GM18526 (cell line): Measurements from ENCODE around the gene KDM2B.

Source experiments
- POLR2A ChIP-seq: IDR thresholded peaks from 3 replicates; pipeline ENCODE4 v1.6.1; 2011; ENCODE audit not compliant: insufficient read length; ENCODE audit errors: extremely low read depth

The KDM2B gene

DNA sequence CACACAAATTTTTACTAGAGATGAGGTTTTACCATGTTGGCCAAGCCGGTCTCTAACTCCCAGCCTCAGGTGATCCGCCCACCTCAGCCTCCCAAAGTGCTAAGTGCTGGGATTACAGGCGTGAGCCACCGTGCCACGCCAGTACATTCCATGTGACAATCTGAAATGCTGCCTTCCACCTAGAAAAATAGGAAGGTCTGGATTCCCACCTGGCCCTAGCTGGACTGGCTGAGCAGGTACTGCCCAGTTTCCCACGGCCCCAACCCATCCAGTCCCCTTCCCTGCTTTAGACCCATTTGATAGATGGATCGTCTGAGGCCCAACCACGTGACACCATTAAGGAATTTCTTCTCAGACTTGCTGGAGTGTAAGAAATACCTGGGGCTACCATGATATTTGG, 55.4 kb downstream of the KDM2B start:
- no peak for TF ChIP-seq POLR2A

DNA sequence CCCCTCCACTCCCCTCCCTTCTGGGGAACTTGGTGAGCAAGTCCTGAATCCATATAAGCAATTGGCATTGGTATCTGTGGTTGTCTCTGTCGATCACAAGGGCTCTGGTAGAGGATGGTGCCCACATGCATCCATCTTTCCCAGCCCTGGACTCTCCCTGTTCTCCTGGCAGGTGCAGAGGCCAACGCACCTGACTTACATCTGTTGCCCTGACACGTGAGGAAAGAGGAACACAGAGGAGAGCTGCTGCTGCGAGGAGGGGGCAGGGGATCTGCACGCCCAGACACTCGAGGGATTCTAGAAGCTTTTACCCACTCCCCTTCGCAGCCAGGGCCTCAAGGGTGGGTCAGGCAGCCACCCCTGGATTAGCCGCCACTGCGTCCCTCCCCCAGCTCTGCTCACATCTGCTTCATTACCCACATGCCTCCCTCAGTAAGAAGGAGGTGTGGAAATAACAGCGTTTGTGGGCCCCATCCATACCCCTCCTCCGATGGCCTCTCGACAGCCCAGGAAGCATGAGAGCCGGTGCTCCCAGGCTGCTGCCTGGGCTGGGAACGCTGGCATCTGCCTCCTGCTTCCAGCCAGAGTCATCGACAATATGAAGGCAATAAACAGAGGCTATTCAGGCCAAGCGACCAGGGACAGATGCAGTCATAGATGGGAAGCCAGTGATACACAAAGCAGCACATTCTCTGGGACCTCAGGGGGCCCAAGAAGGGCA, 56.5 kb downstream of the KDM2B start:
- TF ChIP-seq POLR2A = no peak

DNA sequence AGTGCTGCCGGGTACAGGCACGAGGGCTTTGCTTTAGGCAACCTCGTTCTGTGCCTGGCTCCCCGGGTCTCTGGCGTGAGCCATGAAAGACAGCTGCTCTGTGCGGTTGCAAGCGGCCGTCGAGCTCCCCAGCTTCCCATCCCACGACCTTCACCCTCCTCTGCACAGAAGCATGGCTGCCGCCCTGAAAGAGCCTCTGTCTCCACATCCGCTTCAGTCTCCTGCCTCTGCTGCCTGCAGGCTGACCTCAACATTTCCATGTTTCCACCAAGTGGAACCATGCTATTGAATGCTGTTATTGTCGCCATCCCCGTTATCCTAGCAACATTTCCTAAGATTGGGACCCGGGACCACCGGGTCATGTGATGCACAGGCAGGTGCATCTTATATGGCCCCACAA, 57.1 kb downstream of the KDM2B start:
- no peak for TF ChIP-seq POLR2A

DNA sequence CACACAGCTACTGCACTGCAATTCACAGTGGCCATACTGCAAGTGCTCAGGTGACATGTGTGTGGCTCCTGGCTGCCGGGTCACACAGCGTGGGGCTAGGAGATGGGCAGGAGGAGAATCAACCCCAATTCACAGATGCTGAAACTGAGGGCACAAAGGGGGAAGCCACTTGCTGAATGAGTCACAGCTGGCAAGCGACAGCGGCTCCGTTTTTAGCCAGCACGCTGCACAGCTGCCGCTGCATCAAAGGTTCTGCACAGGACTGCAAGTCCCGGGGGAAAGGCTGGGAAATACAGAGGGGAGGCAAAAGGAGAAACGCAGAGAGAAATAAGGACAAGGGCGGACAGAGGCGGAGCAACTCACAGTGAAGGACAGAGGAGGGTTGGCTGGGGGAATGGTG, 57.9 kb downstream of the KDM2B start:
- no peak for TF ChIP-seq POLR2A

DNA sequence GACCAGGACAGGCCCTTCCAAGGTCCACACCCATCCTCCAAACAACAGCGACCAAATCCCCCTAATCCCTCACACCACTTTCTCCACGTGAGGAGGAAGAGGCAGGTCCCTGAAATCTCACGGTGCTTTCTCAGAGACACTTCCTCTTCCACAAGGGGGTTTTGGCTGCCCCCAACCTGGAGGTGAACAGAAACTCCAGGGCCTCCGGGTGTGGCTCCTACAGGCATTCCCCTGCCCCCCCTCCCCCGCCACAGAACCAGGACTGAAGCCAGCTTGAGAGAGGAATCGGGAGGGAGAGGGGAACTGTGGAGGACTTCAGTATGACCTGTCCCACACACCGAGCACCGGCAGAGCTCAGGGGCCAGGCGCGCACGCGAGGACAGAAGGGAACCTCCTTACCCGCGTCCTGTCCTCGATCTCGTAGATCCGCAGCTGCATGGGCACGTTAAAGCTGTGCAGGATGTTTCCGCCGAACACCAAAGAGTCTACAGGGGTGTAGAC, 60.2 kb downstream of the KDM2B start:
- no peak for TF ChIP-seq POLR2A

DNA sequence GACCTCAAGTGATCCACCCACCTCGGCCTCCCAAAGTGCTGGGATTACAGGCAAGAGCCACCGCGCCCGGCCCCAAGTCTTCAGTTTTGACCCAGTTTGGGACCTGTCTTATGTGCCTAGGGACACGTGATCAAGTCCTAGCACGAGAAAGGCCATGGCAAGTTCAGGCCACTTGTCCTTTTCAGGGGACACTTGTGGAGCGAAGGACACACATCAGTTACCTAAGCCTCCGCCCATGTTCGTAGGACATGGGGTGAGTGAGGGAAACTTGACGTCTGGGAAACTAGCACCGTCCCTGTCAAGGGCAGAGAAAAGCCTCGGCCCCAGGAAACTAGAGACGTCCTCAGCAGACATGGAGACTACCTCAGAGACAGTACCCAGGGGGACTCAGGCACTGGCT, 60.7 kb downstream of the KDM2B start:
- TF ChIP-seq POLR2A = no peak

DNA sequence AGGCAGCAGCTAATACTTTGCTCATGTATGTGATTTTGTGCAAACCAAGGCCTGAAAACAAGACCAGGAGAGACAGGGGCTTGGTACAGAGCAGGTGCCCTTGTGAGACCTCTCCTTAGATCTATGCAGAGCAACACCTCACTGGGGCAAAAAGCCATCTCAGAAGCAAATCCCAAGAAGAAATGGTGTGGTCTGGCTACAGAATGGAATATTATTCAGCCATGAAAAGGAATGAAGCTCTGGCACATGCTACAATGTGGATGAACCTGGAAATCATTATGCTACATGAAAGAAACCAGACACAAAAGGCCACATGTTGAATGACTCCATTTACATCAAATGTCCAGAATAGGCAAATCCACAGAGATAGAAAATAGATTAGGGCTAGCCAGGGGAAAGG, 61.6 kb downstream of the KDM2B start:
- TF ChIP-seq POLR2A = no peak

DNA sequence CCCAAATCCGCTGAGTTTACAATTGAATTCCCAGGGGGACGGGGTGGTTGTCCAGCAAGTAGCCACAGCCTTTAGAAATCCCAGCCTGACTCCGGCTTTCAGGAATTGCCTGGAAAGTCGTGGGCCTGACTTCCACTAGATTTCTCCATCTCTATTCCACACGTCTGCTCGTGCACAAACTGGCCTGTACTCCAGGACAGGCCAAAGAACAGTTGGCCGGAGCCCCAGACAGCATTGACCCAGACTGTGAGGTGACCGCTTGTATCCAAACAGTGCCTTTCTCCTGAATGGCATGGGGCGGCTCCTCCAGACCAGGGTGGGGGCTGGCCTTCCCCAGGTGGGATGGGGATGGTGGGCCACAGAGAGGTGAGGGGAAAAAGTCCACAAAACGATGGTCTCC, 62.2 kb downstream of the KDM2B start:
- TF ChIP-seq POLR2A = no peak

DNA sequence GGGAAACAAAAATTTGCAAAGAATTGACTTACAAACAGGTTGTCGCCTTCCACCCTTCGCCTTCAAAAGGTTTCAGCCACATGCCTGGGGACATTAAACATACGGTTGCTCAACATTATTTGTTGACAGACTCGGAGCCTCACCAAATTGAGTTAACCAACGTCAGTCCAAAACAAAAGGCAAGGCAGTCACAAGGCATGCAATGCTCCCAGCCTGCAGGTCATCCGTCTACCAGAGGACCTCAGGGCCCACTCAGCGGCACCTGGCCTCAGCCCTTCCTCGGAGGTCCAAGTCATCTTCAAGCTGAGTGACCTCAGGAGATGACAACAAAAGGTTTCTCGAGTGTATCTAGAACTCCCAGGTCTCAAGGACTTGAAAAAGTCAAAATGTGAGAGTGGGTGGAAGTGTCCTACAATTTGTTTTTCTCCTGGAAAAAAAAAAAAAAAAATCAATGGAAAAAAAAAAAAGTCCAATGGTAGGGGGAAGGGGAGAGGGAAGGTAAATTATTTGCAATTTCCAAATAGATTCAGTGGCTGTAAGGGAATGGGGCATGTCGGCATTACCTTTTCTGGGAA, 64.3 kb downstream of the KDM2B start:
- TF ChIP-seq POLR2A = no peak

DNA sequence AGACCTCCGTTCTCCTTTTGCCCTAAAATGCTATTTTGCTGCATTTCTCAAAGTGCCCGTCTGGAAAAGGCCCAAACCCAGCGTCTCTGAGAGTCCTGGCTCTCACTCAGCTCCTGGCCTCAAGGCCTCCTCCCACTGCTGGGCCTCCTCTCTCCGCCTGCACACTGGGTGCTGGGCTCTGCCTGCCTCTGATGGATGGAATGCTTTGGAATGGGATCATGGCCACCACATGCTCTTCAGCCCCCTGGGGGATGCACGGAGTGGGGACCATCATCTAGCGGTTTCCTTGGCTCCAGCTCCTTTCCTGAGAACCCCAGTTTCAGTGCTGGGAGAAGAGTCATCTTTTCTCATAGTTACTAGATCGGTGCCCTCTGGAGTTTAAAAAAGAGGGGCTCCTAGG, 65.2 kb downstream of the KDM2B start:
- TF ChIP-seq POLR2A = no peak

DNA sequence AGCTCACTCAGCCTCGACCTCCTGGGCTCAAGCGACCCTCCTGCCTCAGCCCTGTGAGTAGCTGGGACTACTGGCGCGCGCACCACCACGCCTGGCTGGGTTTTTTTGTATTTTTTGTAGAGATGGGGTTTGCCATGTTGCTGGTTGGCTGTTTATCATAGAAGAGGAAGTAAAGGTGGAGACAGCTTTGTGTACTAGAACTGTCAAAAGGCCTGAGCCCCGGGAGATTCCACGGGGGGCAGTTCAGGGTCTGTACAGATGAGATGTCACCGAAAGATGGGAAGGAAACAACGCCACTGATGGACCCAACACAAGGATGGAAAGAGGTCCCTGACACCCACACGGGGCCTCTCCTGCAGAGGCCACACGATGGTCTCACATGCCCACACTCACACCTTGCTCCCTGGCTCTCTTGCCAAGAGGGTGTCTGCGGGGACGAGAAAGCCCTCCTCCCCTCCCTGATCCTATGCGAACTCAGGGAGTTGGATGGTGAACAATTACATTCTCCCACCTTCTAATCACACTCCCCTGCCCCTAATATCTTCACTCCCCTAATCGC, 66.6 kb downstream of the KDM2B start:
- TF ChIP-seq POLR2A = no peak

DNA sequence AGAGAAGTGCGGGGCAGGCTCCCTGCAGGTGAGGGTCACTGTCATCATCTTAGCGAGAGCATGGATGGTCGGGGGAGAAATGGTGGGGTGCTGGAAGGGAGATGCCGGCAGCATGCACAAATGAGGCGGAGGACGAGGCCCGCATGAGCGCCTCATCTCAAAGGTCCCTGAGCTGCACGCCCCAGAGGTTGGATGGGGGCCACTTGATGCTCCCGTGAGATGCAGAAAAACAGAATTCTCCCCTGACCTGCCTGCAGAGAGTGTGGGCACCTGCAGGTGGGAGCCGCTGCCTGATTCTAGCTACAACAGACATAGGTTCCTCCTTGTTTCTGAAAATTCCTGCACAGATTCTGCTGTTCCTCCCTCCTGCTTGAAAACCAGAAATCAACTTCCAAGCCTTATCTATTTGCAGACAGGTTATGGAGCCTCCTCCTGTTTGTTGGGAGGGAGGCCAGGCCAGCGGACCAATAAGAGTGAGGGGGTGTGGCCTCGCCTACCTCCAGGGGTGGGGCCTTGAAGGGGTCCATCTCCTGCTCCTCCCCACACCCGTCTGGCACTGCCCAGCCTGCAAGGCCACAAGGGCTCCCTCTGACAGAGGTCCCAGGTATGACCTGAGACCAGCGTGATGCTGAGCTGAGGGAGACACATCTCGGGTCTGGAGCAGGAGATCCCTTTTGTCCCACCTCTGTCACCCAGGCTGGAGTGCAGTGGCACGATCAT, 67.2 kb downstream of the KDM2B start:
- TF ChIP-seq POLR2A = peak; percentile 22

DNA sequence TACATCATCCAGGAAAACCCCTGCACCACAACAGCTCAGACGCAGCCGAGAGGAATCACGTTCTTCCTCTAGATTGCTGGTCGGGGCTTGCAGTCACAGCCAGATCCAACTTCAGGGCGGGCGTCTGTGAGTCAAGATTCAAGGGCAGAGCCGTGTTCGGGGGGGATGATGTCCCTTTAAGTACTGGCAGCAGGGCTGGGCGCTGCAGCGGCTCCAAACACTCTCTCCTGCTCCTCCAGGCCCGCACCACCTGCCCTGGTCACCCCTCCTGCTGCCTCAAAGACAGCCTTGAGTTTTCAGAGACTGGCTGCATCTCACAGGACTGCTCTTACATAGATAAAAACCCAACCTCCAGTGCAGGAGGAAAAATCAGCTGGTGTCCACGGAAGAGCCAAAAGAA, 68.3 kb downstream of the KDM2B start:
- no peak for TF ChIP-seq POLR2A

DNA sequence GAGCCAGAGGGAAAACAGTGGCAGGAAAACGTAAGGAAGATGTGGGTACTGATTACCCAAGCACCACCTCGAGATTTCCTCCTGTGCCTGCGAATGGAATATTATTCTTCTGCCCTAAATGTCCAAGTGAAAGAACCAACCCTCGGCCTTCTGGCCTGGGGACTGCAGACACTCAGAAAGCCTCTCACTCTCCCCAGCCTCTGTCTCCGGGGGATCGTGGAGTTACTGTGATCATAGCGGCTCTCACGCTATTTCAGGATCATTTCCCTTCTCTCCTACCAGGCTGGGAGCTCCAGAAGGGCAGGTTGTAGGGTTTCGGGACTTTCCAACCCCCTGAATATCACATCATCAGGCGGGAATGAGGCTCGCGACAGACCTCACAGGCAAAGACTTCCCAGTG, 68.9 kb downstream of the KDM2B start:
- no peak for TF ChIP-seq POLR2A

DNA sequence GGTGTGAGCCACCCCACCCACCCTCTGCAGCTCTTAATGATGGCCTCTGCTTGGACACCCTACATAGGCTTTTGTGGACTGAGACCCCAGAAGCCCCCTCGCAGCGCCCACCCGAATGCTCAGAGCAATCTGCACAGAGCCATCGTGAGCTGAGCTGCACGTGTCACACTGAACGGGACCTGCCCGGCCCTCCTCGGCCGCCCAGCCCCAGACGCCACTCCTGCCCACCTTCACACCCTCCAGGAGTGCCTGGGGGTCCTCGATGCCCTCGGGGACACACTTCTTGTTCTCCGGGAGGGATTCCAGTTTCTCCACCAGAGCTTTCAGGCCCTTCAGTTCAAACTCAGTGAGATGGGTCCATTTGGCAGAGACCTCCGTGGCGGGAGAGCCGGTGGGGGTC, 71.5 kb downstream of the KDM2B start:
- no peak for TF ChIP-seq POLR2A

DNA sequence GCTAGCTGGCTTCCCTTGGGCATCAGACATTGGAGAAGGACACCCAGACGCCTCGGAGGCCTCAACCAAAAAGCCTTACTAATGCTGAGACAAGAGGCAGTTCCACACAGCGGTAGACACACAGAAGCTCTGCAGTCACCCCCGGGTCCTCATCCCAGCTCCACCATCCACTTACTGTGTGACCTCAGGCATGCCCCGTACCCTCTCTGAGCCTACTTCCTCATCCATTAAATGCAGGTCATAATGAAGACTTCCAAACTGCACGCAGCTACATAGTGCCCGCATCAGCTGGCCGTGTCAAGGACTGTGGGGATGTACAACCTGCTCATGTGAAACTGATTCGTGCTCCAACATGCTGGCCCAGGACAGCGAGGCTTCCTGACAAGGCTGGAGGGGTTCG, 72.3 kb downstream of the KDM2B start:
- TF ChIP-seq POLR2A = no peak
